ENCODE measurements around the gene PACS1.

GRCh38 chr11:66230156-66230555, 160.1 kb downstream of the PACS1 start:
- TF ChIP-seq, protein P1, sequence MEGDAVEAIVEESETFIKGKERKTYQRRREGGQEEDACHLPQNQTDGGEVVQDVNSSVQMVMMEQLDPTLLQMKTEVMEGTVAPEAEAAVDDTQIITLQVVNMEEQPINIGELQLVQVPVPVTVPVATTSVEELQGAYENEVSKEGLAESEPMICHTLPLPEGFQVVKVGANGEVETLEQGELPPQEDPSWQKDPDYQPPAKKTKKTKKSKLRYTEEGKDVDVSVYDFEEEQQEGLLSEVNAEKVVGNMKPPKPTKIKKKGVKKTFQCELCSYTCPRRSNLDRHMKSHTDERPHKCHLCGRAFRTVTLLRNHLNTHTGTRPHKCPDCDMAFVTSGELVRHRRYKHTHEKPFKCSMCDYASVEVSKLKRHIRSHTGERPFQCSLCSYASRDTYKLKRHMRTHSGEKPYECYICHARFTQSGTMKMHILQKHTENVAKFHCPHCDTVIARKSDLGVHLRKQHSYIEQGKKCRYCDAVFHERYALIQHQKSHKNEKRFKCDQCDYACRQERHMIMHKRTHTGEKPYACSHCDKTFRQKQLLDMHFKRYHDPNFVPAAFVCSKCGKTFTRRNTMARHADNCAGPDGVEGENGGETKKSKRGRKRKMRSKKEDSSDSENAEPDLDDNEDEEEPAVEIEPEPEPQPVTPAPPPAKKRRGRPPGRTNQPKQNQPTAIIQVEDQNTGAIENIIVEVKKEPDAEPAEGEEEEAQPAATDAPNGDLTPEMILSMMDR (IDR thresholded peaks at IDR 0.05; ENCODE audit: low read depth, low read length) = no peak
- no peak for TF ChIP-seq EZH2phosphoT487 (IDR thresholded peaks at IDR 0.05; ENCODE audit: low read depth)
